ENCODE measurements around the gene SAE1.

The SAE1 gene

GRCh38 chr19:47203254-47203653, 72.6 kb downstream of the SAE1 start:
- in situ Hi-C loops (cut with MboI; ENCODE audit: low sequenced_read_pairs, unreplicated experiment), result no loop called here
- no peak for DNase-seq (ENCODE audit: low spot score)

GRCh38 chr19:47209319-47210179, 78.9 kb downstream of the SAE1 start:
- no peak for DNase-seq (ENCODE audit: low spot score)

More at GRCh38 chr19:47203254-47203653, 72.6 kb downstream of the SAE1 start:
- no peak for TF ChIP-seq CTCF (IDR thresholded peaks at IDR 0.05; ENCODE audit: borderline replicate concordance, control extremely low read depth, extremely low read depth, insufficient read depth, missing control alignments)

GRCh38 chr19:47210180-47210490, 79.5 kb downstream of the SAE1 start:
- in situ Hi-C loops (cut with MboI; ENCODE audit: low sequenced_read_pairs, unreplicated experiment), result no loop called here
- no peak for TF ChIP-seq CTCF (IDR thresholded peaks at IDR 0.05; ENCODE audit: borderline replicate concordance, control extremely low read depth, extremely low read depth, insufficient read depth, missing control alignments)
- no peak for DNase-seq (ENCODE audit: low spot score)

More at GRCh38 chr19:47209319-47210179, 78.9 kb downstream of the SAE1 start:
- TF ChIP-seq CTCF (IDR thresholded peaks at IDR 0.05; ENCODE audit: borderline replicate concordance, control extremely low read depth, extremely low read depth, insufficient read depth, missing control alignments), result no peak
- in situ Hi-C loops (cut with MboI; ENCODE audit: low sequenced_read_pairs, unreplicated experiment), result no loop called here

GRCh38 chr19:47210689-47211316, 80.2 kb downstream of the SAE1 start:
- TF ChIP-seq CTCF (IDR thresholded peaks at IDR 0.05; ENCODE audit: borderline replicate concordance, control extremely low read depth, extremely low read depth, insufficient read depth, missing control alignments), result peak; percentile 75
- in situ Hi-C loops (cut with MboI; ENCODE audit: low sequenced_read_pairs, unreplicated experiment), result no loop called here
- DNase-seq (ENCODE audit: low spot score), result peak; percentile 82

GRCh38 chr19:47215581-47215980, 84.9 kb downstream of the SAE1 start:
- in situ Hi-C loops (cut with MboI; ENCODE audit: low sequenced_read_pairs, unreplicated experiment), result no loop called here
- no peak for TF ChIP-seq CTCF (IDR thresholded peaks at IDR 0.05; ENCODE audit: borderline replicate concordance, control extremely low read depth, extremely low read depth, insufficient read depth, missing control alignments)
- DNase-seq (ENCODE audit: low spot score), result no peak

- TF ChIP-seq CTCF (IDR thresholded peaks at IDR 0.05; ENCODE audit: borderline replicate concordance, control extremely low read depth, extremely low read depth, insufficient read depth, missing control alignments), result no peak
- in situ Hi-C loops (cut with MboI; ENCODE audit: low sequenced_read_pairs, unreplicated experiment), result no loop called here
- peak; percentile 16 for DNase-seq (ENCODE audit: low spot score)
These were observed 90.6 kb downstream of the SAE1 start for GRCh38 chr19:47221080-47221841.
